A549 treated with dexamethasone at 1 μM for 4 hours (cell line): ENCODE results near the gene NUCKS1. TPM values are rescaled to one million over a fixed set of nuclear protein-coding genes. Genes with fewer than 3 reads are reported as not detected.

ENCODE experiments used
- total RNA-seq: library from RNA; stranded (reverse); fragments of 200-300 nt; extraction: Qiagen RNA extraction; gene quantifications from 5 replicates; pipeline ENCODE4 v1.2.3, GENCODE V29; 2022

NUCKS1 gene, protein sequence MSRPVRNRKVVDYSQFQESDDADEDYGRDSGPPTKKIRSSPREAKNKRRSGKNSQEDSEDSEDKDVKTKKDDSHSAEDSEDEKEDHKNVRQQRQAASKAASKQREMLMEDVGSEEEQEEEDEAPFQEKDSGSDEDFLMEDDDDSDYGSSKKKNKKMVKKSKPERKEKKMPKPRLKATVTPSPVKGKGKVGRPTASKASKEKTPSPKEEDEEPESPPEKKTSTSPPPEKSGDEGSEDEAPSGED
- 81.6 to 110 TPM (median 99.7 TPM) in 5 replicates for total RNA-seq

DNA sequence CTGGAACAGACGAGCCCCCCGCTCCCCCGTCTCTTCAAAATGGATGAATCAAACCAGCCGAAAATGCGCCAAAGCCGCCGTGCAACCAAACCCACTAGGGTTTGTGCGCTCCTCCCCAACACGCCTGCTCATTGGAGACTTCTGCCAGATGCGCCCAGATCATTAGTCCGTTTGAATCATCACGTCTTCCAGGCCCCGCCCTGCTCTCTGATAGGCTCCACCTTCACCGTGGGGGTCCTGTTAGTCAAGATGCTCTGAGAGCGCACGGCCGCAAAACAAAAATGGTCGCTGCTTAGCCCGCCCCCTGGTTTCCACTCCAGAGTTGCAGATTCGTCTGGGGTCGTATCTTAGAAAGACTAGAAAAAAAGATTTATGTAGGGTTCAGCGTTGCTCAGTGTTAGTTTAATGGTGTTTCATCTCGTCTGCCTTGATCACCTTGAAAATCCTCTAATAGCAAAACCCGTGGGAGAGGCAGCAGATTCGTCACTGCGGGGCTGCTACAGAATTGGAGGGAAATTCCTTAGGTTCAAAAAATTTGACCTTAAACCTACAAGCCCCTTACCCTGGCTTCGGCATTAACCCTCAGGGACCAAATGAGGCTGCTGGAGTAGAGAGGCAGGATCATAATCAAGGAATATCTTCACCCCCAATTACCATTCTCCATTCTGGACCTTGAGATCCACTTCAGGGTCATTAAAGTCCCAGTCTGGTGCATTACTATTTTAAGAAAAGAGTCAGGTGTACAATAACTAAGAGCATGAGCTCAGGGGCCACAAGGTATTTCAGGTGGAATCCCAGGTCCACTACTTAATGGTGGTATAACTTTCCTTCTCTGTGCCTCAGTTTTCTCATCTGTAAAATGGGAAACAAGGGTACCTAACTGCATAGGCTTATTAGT, at the start of gene NUCKS1:
Gene NUCKS1, minus strand, starts transcription at position 45 of the 898 bp plus-strand sequence. CDS start 209 bp downstream, outside the sequence.

DNA sequence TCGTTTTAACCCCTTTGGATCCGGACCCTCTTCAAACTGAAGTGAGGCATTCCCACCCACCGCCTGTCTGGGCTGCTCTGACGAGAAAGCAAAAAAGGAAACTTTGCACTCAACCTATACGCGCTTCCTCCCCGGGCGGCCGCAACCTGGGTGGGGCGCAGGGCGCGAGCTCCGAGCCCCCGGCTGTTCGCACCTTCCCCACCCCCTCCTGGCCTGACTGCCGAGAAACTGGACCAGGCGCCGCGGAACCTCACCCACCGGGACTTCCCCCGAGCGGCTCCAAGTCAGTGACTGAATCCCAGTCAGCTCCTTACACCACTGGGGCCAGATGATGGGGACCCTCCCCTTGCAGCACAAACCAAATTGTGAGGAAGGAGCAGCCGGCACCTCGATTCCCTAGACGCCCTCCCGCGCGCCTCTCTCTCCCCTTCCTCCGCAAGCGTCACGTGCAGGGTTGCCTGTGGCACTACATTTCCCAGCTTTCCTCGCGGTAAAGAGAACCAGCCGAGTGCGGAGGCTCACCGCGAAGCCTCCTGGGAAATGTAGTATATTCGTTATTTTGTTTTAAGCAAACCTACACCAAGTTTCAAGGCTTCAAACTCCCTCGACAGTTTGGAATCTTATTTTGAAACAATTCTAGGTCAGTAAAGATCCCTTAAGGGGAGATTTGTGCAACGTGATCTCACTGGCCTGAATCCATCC, 25.2 kb upstream of the NUCKS1 start, which contains the start of gene RAB29:
Gene RAB29, minus strand, starts transcription at position 468 of the 702 bp plus-strand sequence. CDS start 526 bp downstream, outside the sequence.

DNA sequence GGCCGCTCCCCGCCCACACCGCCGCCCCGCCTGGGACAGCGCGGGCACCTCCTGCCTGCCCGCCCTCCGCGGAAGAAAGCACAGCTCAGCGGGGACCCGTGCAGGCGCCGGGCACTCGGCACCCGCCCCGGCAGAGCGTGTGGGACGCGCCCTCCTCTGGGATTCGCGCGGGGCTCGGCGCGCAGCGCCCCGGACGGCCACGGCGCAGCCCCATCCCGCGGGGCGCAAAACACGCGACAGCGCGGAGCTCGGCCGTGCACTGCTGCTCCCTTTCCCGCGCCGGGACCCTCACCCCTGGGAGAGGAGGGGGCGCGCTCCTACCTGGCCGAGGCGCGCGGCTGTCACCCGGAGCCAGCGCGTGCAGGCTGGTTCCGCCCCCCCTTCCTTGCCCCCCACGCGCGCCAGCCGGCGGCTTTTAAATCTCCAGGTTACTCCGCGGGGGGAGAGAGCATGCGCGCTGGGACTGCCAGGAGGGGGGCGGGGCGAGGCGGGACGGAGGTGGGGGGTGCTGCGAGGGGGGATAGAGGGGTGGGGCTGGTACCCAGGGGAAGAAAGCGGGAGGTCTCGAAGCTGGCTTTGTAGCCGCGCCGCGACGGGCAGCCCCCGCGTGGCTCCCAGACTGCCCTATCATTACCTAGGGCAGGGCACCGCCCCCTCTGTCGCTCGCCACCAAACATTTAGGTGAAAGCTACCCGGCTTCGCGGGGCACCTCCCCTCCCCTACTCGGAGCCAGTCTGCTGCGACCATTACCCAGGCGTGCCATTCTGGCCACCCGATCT, 69.7 kb downstream of the NUCKS1 start, which contains the start of gene SLC45A3:
Gene SLC45A3, minus strand, starts transcription at position 437 of the 779 bp plus-strand sequence. CDS start 15,853 bp downstream, outside the sequence.

Other genes starting within 250 kb of the NUCKS1 start
- 0.82 to 1.2 TPM (median 0.97 TPM) in 5 replicates for gene CDK18, start 245.5 kb downstream of the NUCKS1 start, total RNA-seq
- 6.5 to 10.0 TPM (median 8.4 TPM) in 5 replicates for gene ELK4, start 118.2 kb downstream of the NUCKS1 start, total RNA-seq
- gene SLC45A3, start 69.7 kb downstream of the NUCKS1 start, total RNA-seq: 3.8 to 5.7 TPM (median 4.8 TPM) in 5 replicates
- 9.9 to 11.6 TPM (median 11.1 TPM) in 5 replicates for gene RAB29, start 25.3 kb upstream of the NUCKS1 start, total RNA-seq
- 20.9 to 23.7 TPM (median 22.3 TPM) in 5 replicates for gene SLC41A1, start 63.0 kb upstream of the NUCKS1 start, total RNA-seq
- gene PM20D1, start 100.0 kb upstream of the NUCKS1 start, total RNA-seq: not detected in 5 replicates
- 0.08 to 0.24 TPM (median 0.11 TPM) in 5 replicates for gene SLC26A9, start 193.3 kb upstream of the NUCKS1 start, total RNA-seq